Measurements from ENCODE around the gene FARS2.

Gene FARS2

GRCh38 chr6:5260661-5261544, at the start of gene FARS2, which contains the start of gene LYRM4:
Gene FARS2 (plus strand): TSS chr6:5261513.
Gene LYRM4 (minus strand): TSS chr6:5260950. CDS start chr6:5260733, 217 bp downstream.
- peak; percentile 73 for DNase-seq

DNA sequence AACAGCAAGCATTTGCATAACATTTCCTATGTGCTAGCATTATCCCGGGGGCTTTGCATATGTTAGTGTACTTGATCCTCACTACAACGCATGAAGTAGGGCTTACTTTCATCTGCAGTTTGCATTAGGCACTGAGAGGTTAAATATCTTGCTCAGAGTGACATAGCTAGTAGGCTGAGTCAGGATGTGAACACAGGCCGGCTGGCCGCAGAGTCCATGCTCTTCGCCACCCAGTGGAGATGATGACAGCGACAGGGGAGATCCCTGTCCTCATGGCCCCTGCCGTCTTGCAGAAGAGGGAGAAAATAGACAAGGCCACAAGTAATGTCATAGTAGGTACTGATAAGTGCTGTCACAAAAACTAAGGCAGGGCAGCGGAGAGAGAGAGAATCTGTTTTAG, 47.5 kb upstream of the FARS2 start:
- no peak for DNase-seq

DNA sequence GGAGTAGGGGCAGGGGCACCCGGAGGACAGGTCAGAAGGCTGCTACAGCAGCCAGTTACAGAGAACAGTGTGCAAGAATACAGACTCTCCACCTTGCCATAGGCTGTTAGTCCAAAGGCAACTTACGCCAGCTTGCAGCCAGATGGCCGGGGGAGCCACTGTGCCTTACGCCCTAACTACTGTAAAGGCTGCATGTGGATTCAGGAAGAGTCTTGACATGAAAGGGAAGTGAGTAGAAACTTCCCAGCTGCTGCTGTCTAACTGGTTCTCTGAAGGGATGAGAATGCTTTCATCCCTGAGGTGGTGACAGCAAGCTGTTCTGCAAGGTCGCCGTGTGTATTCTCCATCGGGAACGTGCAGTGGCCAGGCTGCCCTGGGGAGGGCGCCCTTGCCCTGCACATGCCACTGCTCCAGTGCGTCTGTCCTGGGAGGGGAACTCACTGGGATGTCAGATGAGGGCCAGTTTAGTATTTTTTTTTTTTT, 46.7 kb upstream of the FARS2 start:
- DNase-seq, result no peak

DNA sequence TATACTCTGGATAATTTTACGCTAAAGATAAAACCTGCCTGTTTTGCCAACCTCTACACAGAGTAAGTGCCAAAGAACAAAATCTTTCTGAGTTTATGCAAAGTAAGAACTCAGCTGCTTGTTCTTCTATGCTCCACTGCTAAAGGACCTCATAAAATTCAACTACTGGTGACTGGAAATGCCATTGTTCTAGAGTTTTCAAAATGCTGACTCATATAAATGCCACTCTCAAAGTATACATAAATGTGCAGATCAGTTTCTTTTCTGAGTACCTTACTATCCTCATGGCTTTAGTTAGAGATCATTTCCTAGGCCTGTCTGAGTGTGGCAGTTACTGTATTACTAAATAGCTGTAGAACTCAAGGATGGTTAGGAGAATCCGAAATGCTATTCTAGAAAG, 46.2 kb upstream of the FARS2 start:
- no peak for DNase-seq

DNA sequence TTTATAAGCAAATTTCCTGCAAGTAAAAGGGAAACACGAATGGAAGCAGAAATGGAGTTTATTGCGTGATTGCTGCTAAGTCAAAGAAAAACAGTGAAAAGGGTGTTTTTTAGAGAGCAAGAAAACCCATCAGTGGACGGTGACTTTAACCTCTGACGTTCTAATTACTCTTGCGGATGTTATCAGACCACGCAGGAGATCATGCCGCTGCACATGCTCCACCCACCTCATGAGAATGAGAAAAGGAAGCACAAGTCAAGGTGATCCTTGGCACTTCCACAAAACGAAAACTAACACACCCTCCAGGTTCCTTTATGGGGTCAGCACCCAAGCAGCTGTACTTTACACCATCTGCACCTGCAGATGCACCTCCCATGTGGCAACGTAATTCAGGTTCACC, 45.5 kb upstream of the FARS2 start:
- no peak for DNase-seq

DNA sequence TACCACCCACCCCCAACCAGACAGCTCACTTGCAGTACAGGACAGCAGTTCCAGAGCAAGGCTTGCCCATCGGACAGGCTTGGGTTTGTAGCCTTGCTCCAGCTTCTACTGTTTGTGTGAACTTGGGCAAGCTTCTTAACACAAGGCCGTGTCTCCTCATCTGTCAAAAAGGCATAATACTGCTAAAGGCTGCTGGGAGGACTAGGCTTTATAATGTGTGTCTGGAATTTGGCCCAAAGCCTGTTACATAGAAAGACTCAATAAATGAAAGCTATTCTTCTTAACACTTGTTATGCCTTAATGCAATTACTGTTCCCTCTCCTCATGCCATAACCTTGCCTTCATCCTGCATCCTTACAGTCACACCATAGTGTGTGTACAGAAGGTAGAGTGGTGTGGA, 44.0 kb upstream of the FARS2 start:
- DNase-seq, result no peak

GRCh38 chr6:5219011-5219691, 42.2 kb upstream of the FARS2 start:
- DNase-seq, result no peak

DNA sequence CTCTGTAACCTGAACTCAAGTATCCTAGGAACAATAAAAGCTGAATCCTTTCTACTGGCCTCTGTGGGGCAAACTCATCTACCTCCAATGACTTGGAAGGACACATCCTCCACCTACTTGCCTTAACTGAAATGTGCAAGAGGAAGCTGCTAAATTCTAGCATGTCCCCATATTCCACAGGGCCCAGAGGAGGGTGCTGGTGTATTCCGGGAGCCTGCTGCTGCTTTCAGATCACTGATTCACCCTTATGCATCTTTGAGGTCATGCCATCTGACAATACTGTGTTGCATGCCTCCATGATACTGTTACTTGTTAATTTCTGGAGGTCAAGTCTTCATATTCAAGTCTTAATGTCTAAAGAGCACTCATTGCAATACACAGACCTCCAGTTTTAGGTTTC, 40.9 kb upstream of the FARS2 start:
- DNase-seq, result no peak

DNA sequence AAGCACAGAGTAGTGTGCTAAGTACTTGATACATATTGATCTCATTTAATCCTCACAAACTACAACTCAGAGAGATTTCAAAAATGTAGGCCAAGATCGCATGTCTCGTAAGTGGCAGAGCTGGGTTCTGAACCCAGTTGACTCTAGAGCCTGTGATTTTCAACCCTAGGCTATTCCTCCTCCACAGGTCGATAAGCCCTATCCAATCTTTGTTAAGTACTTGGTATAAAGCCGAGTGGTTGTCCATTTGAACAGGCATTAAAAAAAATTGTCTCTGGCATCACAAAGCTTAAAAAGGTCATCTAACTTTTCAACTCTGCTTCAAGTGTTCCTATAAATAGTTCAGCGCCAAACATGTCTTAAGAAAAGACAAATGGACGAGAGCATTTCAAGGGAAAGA, 38.0 kb upstream of the FARS2 start:
- DNase-seq, result no peak

GRCh38 chr6:5229356-5229755, 32.0 kb upstream of the FARS2 start:
- no peak for DNase-seq

GRCh38 chr6:5230081-5230480, 31.2 kb upstream of the FARS2 start:
- DNase-seq, result no peak

GRCh38 chr6:5231289-5231688, 30.0 kb upstream of the FARS2 start:
- DNase-seq, result no peak

DNA sequence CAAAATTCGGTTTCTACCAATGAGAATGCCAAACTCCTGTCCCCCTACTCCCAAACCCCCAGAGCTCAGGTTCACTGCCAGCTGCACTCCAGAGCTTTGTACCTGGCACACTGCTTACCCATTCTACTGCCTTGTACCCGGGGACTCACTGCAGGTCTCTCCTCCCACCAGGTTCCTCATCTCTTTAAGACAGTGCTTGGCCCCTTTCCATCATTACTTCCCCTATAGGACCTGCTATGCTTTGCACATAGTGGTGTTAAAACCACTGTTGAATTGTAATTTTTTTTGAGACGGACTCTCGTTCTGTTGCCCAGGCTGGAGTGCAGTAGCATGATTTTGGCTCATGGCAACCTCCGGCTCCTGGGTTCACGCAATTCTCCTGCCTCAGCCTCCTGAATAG, 26.4 kb upstream of the FARS2 start:
- no peak for DNase-seq

DNA sequence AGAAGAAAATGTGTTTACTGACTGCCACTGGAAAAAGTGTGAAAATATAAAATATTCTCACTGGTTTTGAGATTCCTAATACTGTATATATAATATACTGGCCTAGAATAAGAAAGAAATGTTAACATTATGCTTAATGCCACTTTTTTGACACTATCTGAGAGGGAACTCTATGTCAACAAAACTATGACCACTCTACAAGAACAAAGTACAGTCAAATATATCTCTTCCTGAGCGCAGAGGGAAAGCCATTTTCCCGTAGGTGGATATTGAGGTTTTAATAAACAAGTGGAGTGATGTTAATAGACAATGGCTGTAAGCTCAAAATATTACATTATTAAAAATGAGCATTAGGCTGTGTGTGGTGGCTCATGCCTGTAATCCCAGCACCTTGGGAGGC, 25.5 kb upstream of the FARS2 start:
- DNase-seq, result no peak

- DNase-seq, result no peak
These were observed 23.5 kb upstream of the FARS2 start for GRCh38 chr6:5237805-5238204.

DNA sequence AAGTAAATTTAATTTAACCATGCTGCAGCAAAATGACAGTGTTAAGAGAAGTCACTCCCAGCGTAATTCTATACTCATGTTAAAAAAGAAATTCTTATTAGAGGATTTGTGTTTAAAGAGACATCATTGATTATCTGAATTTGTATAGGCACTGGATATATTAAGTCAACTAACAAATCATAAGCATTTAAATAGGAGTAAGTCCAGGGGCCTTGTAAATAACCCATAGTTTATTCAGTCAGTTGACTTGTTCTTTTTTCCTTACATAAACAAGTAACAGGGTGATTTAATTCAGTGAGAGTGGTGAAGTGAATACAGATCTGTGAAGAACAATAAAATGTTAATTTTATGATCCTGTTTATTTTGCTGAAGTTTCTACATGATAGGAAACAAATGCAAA, 23.0 kb upstream of the FARS2 start:
- no peak for DNase-seq

GRCh38 chr6:5241252-5241651, 20.1 kb upstream of the FARS2 start:
- DNase-seq, result no peak

DNA sequence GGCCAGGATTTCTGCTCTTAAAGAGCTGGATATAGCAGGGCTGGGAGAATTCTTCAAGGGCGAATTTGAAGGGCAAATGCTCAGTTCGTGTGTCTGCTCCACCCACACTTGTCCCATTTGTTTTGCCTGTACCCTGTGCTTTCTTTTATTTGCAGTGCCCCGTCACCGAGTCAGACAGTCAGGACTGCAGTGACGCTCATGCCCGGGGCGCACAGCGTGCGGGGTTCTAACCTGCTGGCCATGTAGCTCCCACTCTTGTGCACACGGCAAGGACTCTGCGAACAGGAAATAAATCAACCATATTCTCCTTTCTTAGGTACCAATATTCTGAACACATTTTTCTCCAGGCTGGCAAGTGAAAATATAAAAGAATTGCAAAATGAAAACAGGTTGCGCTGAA, 18.2 kb upstream of the FARS2 start:
- no peak for DNase-seq

- no peak for DNase-seq
These were observed 14.9 kb upstream of the FARS2 start for GRCh38 chr6:5246141-5247097.

DNA sequence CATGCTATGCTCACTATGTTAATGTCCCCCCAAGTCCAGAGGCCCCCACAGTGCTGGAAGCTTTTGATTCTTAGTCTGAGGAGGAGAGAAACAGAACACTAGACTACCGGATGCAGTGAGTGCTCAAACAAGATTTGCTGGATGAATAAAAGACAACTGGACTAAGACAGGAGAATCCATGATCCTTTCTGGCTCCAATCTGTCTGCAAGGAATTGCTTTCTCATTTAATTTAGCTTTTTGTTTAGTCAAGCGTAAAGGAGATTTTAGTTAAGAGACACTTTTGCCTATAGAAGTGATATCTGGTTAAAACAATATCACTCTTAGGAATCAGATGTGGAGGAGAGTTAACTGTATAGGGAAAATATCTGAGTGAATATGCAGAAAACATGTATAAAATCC, 14.1 kb upstream of the FARS2 start:
- no peak for DNase-seq

DNA sequence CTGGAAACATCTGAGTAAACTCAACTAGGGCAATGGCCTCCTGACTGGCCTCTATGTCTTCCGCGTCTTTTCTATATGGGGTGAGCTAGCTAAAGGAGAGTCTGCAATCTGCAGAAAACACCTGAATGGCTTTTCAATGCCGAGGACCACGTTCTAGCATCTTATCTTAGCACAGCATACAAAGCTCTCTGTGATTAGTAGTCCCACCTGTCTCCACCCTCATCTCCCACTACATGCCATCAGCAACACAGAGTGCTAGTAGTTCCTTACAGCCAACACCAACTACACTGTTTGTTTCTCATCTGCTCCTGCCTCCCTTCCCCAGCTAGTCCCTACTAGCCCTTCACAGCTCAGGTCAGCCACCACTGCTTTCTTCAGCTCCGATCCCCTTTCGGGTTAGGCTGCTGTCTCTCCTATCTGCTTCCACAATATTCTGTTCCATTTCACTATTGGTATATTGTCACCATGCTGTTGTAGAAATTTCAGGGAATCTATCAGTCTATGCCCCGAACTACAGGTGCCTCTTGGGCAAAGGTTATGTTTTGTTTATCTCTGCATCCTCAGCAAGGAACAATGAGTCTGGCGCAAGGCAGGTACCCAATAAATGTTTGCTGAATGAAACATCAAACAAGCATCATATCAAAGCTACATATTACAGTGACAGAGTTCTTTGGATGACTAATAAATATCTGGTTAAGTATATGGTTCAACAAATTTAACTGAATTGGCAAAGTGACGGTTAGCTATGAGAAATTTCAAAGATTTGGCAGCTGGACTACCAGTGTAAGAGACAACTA, 12.8 kb upstream of the FARS2 start:
- DNase-seq, result no peak

DNA sequence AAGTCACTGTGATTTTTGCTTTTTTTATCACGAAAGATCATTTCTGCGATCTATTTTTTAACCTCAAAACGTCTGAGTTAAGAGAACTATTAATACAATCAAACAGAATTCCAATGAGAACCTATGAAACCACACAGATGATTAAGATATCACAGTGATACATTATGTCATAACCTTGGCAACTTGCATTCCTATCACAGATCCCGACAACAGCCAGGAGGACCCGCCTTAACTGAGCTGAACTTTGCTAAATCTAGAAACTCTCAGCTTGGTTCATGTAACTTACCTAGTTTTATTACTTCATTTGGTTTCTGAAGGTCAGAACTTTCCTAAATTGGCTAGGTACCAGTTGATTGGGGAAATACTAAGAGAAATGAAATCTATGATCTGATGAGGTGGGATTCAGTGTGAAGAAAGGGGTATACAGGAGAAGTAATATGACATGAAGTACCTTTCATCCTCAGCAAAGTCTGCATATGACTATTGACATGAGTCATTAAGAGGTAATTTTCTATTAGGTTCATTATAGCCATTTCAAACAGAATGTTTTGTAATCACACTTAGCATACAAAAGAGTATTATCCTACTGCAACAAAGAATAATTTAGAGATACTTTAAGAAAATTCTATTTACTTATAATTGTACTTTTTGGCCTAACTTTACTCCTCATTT, 11.7 kb upstream of the FARS2 start:
- DNase-seq, result no peak
